ENCODE measurements around the gene PRPH2. TPM values are rescaled to one million over a fixed set of nuclear protein-coding genes. Genes with fewer than 3 reads are reported as not detected.
A peak's percentile ranks its signal among the peaks of the same experiment; 100 is the strongest.

The PRPH2 gene
- total RNA-seq, 2 experiments from 2014 or later = not detected

- H4K20me1 ChIP-seq (ENCODE audit: insufficient read depth, low read length) = no peaks in the 10 kb centered on the region
- no TSS peak for BruUV-seq (replicated peaks)
- H3K79me2 ChIP-seq (ENCODE audit: insufficient read depth, low read depth, low read length) = no peaks in the 10 kb centered on the region
- POLR2A ChIA-PET = interaction anchor here (1.3 to 1.9 kb wide), 3 partner anchors 10 to 63 kb away, joined by 6 to 8 read pairs (median 6); no protein-coding TSS in a partner anchor
- DNase-seq (ENCODE audit: low spot score) = peak; percentile 91
- H3K9me3 ChIP-seq (ENCODE audit: low read length) = no peaks in the 10 kb centered on the region
- CTCF ChIA-PET (ENCODE audit: unreplicated experiment) = interaction anchor here (1.0 to 1.7 kb wide), 3 partner anchors 15 to 166 kb away, joined by 3 to 6 read pairs (median 4); no protein-coding TSS in a partner anchor
- peaks cover 16% of the 10 kb centered on the region for H3K4me1 ChIP-seq (ENCODE audit: insufficient read depth, low read length, poor library complexity, severe bottlenecking)
- peak overlapping the region; percentile 97 for H2AFZ ChIP-seq (ENCODE audit: low read length)
- intact Hi-C loops (cut with micrococcal nuclease; ENCODE audit: unreplicated experiment) = loop anchor here (1.0 to 5.0 kb wide), 4 partner anchors 65 to 171 kb away; no protein-coding TSS in a partner anchor
- H3K36me3 ChIP-seq (ENCODE audit: insufficient read depth, low read length) = no peaks in the 10 kb centered on the region
- H3K9me2 ChIP-seq (ENCODE audit: insufficient read depth, low read length) = no peaks in the 10 kb centered on the region
- peak overlapping the region; percentile 50 for H3K27ac ChIP-seq (ENCODE audit: low read depth, low read length, poor library complexity, severe bottlenecking)
- peak overlapping the region; percentile 60 for H3K4me2 ChIP-seq (ENCODE audit: low read length)
- peak overlapping the region; percentile 31 for H3K4me3 ChIP-seq (ENCODE audit: low read depth, low read length, poor library complexity, severe bottlenecking)
- TF ChIP-seq EZH2phosphoT487 (IDR thresholded peaks at IDR 0.05; ENCODE audit: borderline replicate concordance, low read depth, low read length) (no peak), CTCF (conservative IDR thresholded peaks at IDR 0.05; ENCODE audit: low read length) (peak; percentile 98)
Measured at GRCh38 chr6:42726485-42727086, 4.2 kb upstream of the PRPH2 start.

DNA sequence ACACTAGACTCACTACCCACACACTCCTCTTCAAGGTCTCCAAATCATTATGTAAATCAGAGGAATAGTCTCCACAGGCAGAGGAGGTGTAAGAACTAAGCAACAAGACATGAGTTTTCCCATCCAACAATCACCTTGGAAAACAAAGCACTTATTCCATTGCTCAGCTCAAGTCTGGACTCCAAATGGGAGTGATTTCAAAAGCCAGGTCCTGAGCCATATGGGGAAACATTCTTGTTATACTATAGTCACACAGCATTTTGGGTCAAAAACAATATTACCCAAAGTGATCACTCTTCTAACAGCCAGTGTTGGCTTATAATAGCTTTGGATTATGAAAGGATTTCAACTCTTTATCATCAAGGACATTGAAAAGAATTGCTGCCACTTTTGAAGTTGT, 3.6 kb upstream of the PRPH2 start:
- no peaks in the 10 kb centered on the region for H3K79me2 ChIP-seq (ENCODE audit: insufficient read depth, low read depth, low read length)
- H4K20me1 ChIP-seq (ENCODE audit: insufficient read depth, low read length) = no peaks in the 10 kb centered on the region
- H3K27ac ChIP-seq (ENCODE audit: low read depth, low read length, poor library complexity, severe bottlenecking) = peak overlapping the region; percentile 50
- ChIA-PET CTCF (ENCODE audit: unreplicated experiment) (interaction anchor here (1.0 to 1.7 kb wide), 3 partner anchors 16 to 166 kb away, joined by 3 to 6 read pairs (median 4); no protein-coding TSS in a partner anchor), POLR2A (interaction anchor here (1.0 to 1.9 kb wide), 5 partner anchors 10 to 154 kb away, joined by 5 to 8 read pairs (median 6); partner anchors contain the start of gene RPL7L1)
- intact Hi-C loops (cut with micrococcal nuclease; ENCODE audit: unreplicated experiment) = loop anchor here (1.0 to 5.0 kb wide), 4 partner anchors 65 to 171 kb away; no protein-coding TSS in a partner anchor
- no peak for DNase-seq (ENCODE audit: low spot score)
- H3K9me3 ChIP-seq (ENCODE audit: low read length) = no peaks in the 10 kb centered on the region
- H3K9me2 ChIP-seq (ENCODE audit: insufficient read depth, low read length) = no peaks in the 10 kb centered on the region
- peak overlapping the region; percentile 31 for H3K4me3 ChIP-seq (ENCODE audit: low read depth, low read length, poor library complexity, severe bottlenecking)
- H3K4me1 ChIP-seq (ENCODE audit: insufficient read depth, low read length, poor library complexity, severe bottlenecking) = peaks cover 16% of the 10 kb centered on the region
- BruUV-seq (replicated peaks) = no TSS peak
- TF ChIP-seq CTCF (conservative IDR thresholded peaks at IDR 0.05; ENCODE audit: low read length) (no peak), EZH2phosphoT487 (IDR thresholded peaks at IDR 0.05; ENCODE audit: borderline replicate concordance, low read depth, low read length) (no peak)
- no peaks in the 10 kb centered on the region for H3K36me3 ChIP-seq (ENCODE audit: insufficient read depth, low read length)
- H3K4me2 ChIP-seq (ENCODE audit: low read length) = peak overlapping the region; percentile 60
- peak overlapping the region; percentile 97 for H2AFZ ChIP-seq (ENCODE audit: low read length)

- ChIA-PET CTCF (ENCODE audit: unreplicated experiment) (no interaction called here), POLR2A (interaction anchor here (0.6 to 1.7 kb wide), 3 partner anchors 62 to 155 kb away, joined by 3 to 6 read pairs (median 3); partner anchors contain the start of gene RPL7L1)
- no peaks in the 10 kb centered on the region for H3K79me2 ChIP-seq (ENCODE audit: insufficient read depth, low read depth, low read length)
- H3K4me3 ChIP-seq (ENCODE audit: low read depth, low read length, poor library complexity, severe bottlenecking) = no peak overlapping the region
- no peak overlapping the region for H3K27ac ChIP-seq (ENCODE audit: low read depth, low read length, poor library complexity, severe bottlenecking)
- H3K4me2 ChIP-seq (ENCODE audit: low read length) = no peak overlapping the region
- H3K9me3 ChIP-seq (ENCODE audit: low read length) = no peaks in the 10 kb centered on the region
- peaks cover 16% of the 10 kb centered on the region for H3K4me1 ChIP-seq (ENCODE audit: insufficient read depth, low read length, poor library complexity, severe bottlenecking)
- no peak for DNase-seq (ENCODE audit: low spot score)
- H3K9me2 ChIP-seq (ENCODE audit: insufficient read depth, low read length) = no peaks in the 10 kb centered on the region
- no peak overlapping the region; the same call in 1 of the 2 replicates for H2AFZ ChIP-seq (ENCODE audit: low read length)
- intact Hi-C loops (cut with micrococcal nuclease; ENCODE audit: unreplicated experiment) = loop anchor here (5.0 kb wide), 2 partner anchors 158 to 172 kb away; no protein-coding TSS in a partner anchor
- no peak for TF ChIP-seq EZH2phosphoT487 (IDR thresholded peaks at IDR 0.05; ENCODE audit: borderline replicate concordance, low read depth, low read length)
- TF ChIP-seq CTCF (conservative IDR thresholded peaks at IDR 0.05; ENCODE audit: low read length) = no peak
- BruUV-seq (replicated peaks) = no TSS peak
- H3K36me3 ChIP-seq (ENCODE audit: insufficient read depth, low read length) = no peaks in the 10 kb centered on the region
- no peaks in the 10 kb centered on the region for H4K20me1 ChIP-seq (ENCODE audit: insufficient read depth, low read length)
Measured at GRCh38 chr6:42724825-42725224, 2.4 kb upstream of the PRPH2 start.

All from OCI-LY7 (cell line).